Natural killer cell (primary cell): ENCODE measurements around the gene EHD2. TPM values are rescaled to one million over a fixed set of nuclear protein-coding genes. Genes with fewer than 3 reads are reported as not detected.

Source experiments
- ATAC-seq, 3 donors: fragments of 150-1000 bp in 2 of 3; fragments of 200-7000 bp in 1 of 3; cut with Tn5 transposase; 1 replicate in 1 of 3; 2 replicates in 2 of 3; pipeline ENCODE4 v1.10.0; 2021; ENCODE audit warnings: mild to moderate bottlenecking in 2 of 3, moderate library complexity in 2 of 3
- DNase-seq, 2 donors: peaks; one replicate each; pipeline versions ENCODE4 v3.0.0 to v3.0.0-alpha.2; 2013 to 2021; ENCODE audit warnings: mixed read lengths in 1 of 2
- H3K27ac ChIP-seq: one replicate; pipeline ENCODE4 v1.5.1; 2013; ENCODE audit warnings: mild to moderate bottlenecking, low read length
- H3K27me3 ChIP-seq: one replicate; pipeline ENCODE4 v1.6.1; 2013; ENCODE audit warnings: low read length; ENCODE audit not compliant: control insufficient read depth, insufficient read depth
- H3K36me3 ChIP-seq: one replicate; pipeline ENCODE4 v1.6.1; 2013; ENCODE audit warnings: low read length; ENCODE audit not compliant: control insufficient read depth, insufficient read depth
- H3K4me1 ChIP-seq: one replicate; pipeline ENCODE4 v1.6.1; 2013; ENCODE audit warnings: low read length; ENCODE audit not compliant: control insufficient read depth, insufficient read depth
- H3K4me3 ChIP-seq: one replicate; pipeline ENCODE4 v1.5.1; 2013; ENCODE audit warnings: low read length
- H3K9me3 ChIP-seq: one replicate; pipeline ENCODE4 v1.6.1; 2013; ENCODE audit warnings: low read length; ENCODE audit not compliant: control insufficient read depth, insufficient read depth
- H3K27ac Mint-ChIP-seq, 2 donors: one replicate each; pipeline ENCODE4 v1.8.0; 2022; ENCODE audit warnings: mild to moderate bottlenecking in 2 of 2, mixed read lengths in 2 of 2, moderate library complexity in 1 of 2
- H3K27me3 Mint-ChIP-seq, 2 donors: one replicate each; pipeline ENCODE4 v1.8.0; 2022; ENCODE audit warnings: low read depth in 2 of 2, mixed read lengths in 2 of 2
- H3K36me3 Mint-ChIP-seq: one replicate; pipeline ENCODE4 v1.8.0; 2022; ENCODE audit warnings: mixed read lengths
- H3K4me1 Mint-ChIP-seq, 2 donors: one replicate each; pipeline ENCODE4 v1.8.0; 2022; ENCODE audit warnings: mixed read lengths in 2 of 2
- H3K4me3 Mint-ChIP-seq: one replicate; pipeline ENCODE4 v1.8.0; 2022; ENCODE audit warnings: mild to moderate bottlenecking, moderate library complexity, mixed read lengths
- H3K9me3 Mint-ChIP-seq, 2 donors: one replicate each; pipeline ENCODE4 v1.8.0; 2022; ENCODE audit warnings: mixed read lengths in 2 of 2
- WGBS: methylation state at CpG from one replicate; pipeline ENCODE4 v1.1.7; 2013; ENCODE audit warnings: missing lambda C conversion rate; ENCODE audit not compliant: insufficient coverage; 5-methylcytosine and 5-hydroxymethylcytosine counted together
- intact Hi-C: fragments of 100-400 bp; cut with micrococcal nuclease; formaldehyde crosslinking; loops from one replicate; pipeline ENCODE4 v1.14.2; 2022
- total RNA-seq, 4 donors: library from RNA; stranded (reverse); fragments of 120-200 nt in 1 of 4; gene quantifications; one replicate each; pipeline versions ENCODE4 v1.2.3 to v1.2.4, GENCODE V29; 2013 to 2022
- TF ChIP-seq, protein P1 (sequence below): fragments of 200-600 bp; IDR thresholded peaks from one replicate; pipeline ENCODE4 v1.8.0; 2022; ENCODE audit warnings: antibody characterized with exemption

EHD2 gene
- total RNA-seq, 3 donors from 2014 or later (not counting 1 experiment from before 2014, with no cell fraction given): 0.09 to 0.40 (median 0.12) TPM

- peaks cover 11 to 20% of the 10 kb centered on the region in 2 donors for H3K4me1 Mint-ChIP-seq
- no peaks in the 10 kb centered on the region for H3K27me3 Mint-ChIP-seq
- Histone ChIP-seq H3K4me3 (no peak overlapping the region), H3K27me3 (no peaks in the 10 kb centered on the region), H3K27ac (no peak overlapping the region), H3K36me3 (peaks cover 86% of the 10 kb centered on the region), H3K9me3 (no peaks in the 10 kb centered on the region), H3K4me1 (peaks cover 9% of the 10 kb centered on the region)
- TF ChIP-seq, protein P1, sequence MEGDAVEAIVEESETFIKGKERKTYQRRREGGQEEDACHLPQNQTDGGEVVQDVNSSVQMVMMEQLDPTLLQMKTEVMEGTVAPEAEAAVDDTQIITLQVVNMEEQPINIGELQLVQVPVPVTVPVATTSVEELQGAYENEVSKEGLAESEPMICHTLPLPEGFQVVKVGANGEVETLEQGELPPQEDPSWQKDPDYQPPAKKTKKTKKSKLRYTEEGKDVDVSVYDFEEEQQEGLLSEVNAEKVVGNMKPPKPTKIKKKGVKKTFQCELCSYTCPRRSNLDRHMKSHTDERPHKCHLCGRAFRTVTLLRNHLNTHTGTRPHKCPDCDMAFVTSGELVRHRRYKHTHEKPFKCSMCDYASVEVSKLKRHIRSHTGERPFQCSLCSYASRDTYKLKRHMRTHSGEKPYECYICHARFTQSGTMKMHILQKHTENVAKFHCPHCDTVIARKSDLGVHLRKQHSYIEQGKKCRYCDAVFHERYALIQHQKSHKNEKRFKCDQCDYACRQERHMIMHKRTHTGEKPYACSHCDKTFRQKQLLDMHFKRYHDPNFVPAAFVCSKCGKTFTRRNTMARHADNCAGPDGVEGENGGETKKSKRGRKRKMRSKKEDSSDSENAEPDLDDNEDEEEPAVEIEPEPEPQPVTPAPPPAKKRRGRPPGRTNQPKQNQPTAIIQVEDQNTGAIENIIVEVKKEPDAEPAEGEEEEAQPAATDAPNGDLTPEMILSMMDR: no peak
- WGBS: 71% methylated on average over 27 of the region's 27 CpGs
- H3K36me3 Mint-ChIP-seq: no peaks in the 10 kb centered on the region
- H3K9me3 Mint-ChIP-seq: no peaks in the 10 kb centered on the region
- DNase-seq (peak in 1 of 2 donors; percentile 40), ATAC-seq (no peak)
- H3K4me3 Mint-ChIP-seq: no peak overlapping the region
- intact Hi-C loops: no loop called here
- peak overlapping the region in 1 of 2 donors; percentile 36 for H3K27ac Mint-ChIP-seq
Observed at GRCh38 chr19:47752440-47753211, 39.4 kb downstream of the EHD2 start.

GRCh38 chr19:47754206-47755064 is 41.2 kb downstream of the EHD2 start:
- Mint-ChIP-seq H3K4me3 (no peak overlapping the region), H3K36me3 (peaks cover 10% of the 10 kb centered on the region), H3K4me1 (peaks cover 0 to 6% of the 10 kb centered on the region in 2 donors), H3K27ac (peak overlapping the region in 1 of 2 donors; percentile 38), H3K9me3 (peaks cover 2 to 3% of the 10 kb centered on the region in 2 donors), H3K27me3 (no peaks in the 10 kb centered on the region)
- peaks cover 1% of the 10 kb centered on the region for H3K4me1 ChIP-seq
- intact Hi-C loops: no loop called here
- 92% methylated on average over 35 of the region's 37 CpGs for WGBS
- DNase-seq (no peak), ATAC-seq (peak in 1 of 3 donors; percentile 12)
- no peaks in the 10 kb centered on the region for H3K27me3 ChIP-seq
- no peak overlapping the region for H3K27ac ChIP-seq
- H3K9me3 ChIP-seq: no peaks in the 10 kb centered on the region
- no peak overlapping the region for H3K4me3 ChIP-seq
- TF ChIP-seq, protein P1: no peak
- H3K36me3 ChIP-seq: peaks cover 78% of the 10 kb centered on the region

- ATAC-seq (peak in 1 of 3 donors; percentile 10), DNase-seq (no peak)
- H3K9me3 ChIP-seq: no peaks in the 10 kb centered on the region
- H3K4me3 Mint-ChIP-seq: no peak overlapping the region
- no peaks in the 10 kb centered on the region for H3K4me1 ChIP-seq
- peaks cover 0 to 5% of the 10 kb centered on the region in 2 donors for H3K4me1 Mint-ChIP-seq
- intact Hi-C loops: no loop called here
- H3K36me3 Mint-ChIP-seq: peaks cover 11% of the 10 kb centered on the region
- H3K9me3 Mint-ChIP-seq: peaks cover 2 to 3% of the 10 kb centered on the region in 2 donors
- 94% methylated on average over 35 of the region's 36 CpGs for WGBS
- no peaks in the 10 kb centered on the region for H3K27me3 Mint-ChIP-seq
- no peak overlapping the region for H3K27ac Mint-ChIP-seq
- H3K4me3 ChIP-seq: no peak overlapping the region
- TF ChIP-seq, protein P1: no peak
- peaks cover 70% of the 10 kb centered on the region for H3K36me3 ChIP-seq
- H3K27me3 ChIP-seq: no peaks in the 10 kb centered on the region
- no peak overlapping the region for H3K27ac ChIP-seq
Observed at GRCh38 chr19:47755065-47755761, 42.0 kb downstream of the EHD2 start.
